Metanephros (tissue), 1 donor: ENCODE measurements around the gene CLCN7. TPM values are rescaled to one million over a fixed set of nuclear protein-coding genes. Genes with fewer than 3 reads are reported as not detected.

ENCODE experiments used
- total RNA-seq: library from RNA; depleted of rRNA; stranded (reverse); fragments of >200 nt; gene quantifications from one replicate; pipeline ENCODE4 v1.2.3, GENCODE V29; 2014

CLCN7 gene
- total RNA-seq, result 107 TPM

GRCh38 chr16:1474796-1475551, at the start of gene CLCN7:
CLCN7 (minus strand) TSS chr16:1475028; CDS start chr16:1474974, 54 bp downstream.

GRCh38 chr16:1492923-1493745, 18.3 kb upstream of the CLCN7 start, which contains the start of gene TELO2:
TELO2 (plus strand) TSS chr16:1493360; CDS start chr16:1494282, 922 bp downstream.

GRCh38 chr16:1488619-1489018, 13.8 kb upstream of the CLCN7 start, which contains the start of gene PTX4:
PTX4 (minus strand) TSS chr16:1488944; CDS start chr16:1488909, 35 bp downstream.

GRCh38 chr16:1443980-1444729, 30.7 kb downstream of the CLCN7 start, which contains the start of gene CCDC154:
CCDC154 (minus strand) TSS chr16:1444556; CDS start chr16:1444322, 234 bp downstream.

GRCh38 chr16:1430759-1431496, 43.9 kb downstream of the CLCN7 start, which contains the start of gene PERCC1:
PERCC1 (plus strand) TSS chr16:1431078; CDS start chr16:1432594, 1,516 bp downstream.

GRCh38 chr16:1414532-1415260, 60.1 kb downstream of the CLCN7 start, which contains the start of gene UNKL:
UNKL (minus strand) TSS chr16:1414704; CDS start chr16:1414691, 13 bp downstream.

Other genes starting within 250 kb of the CLCN7 start
- not detected for gene TPSG1, start 249.8 kb downstream of the CLCN7 start, total RNA-seq
- gene TPSB2, start 244.8 kb downstream of the CLCN7 start, total RNA-seq, result 0.47 TPM
- 0.99 TPM for gene TPSAB1, start 234.3 kb downstream of the CLCN7 start, total RNA-seq
- gene TPSD1, start 219.0 kb downstream of the CLCN7 start, total RNA-seq, result not detected
- gene UBE2I, start 165.4 kb downstream of the CLCN7 start, total RNA-seq, result 72.6 TPM
- 12.2 TPM for gene BAIAP3, start 141.4 kb downstream of the CLCN7 start, total RNA-seq
- 50.7 TPM for gene TSR3, start 123.2 kb downstream of the CLCN7 start, total RNA-seq
- gene GNPTG, start 123.1 kb downstream of the CLCN7 start, total RNA-seq, result 50.2 TPM
- 43.6 TPM for gene UNKL, start 60.3 kb downstream of the CLCN7 start, total RNA-seq
- 12.5 TPM for gene UQCC4, start 54.3 kb downstream of the CLCN7 start, total RNA-seq
- not detected for gene PERCC1, start 44.0 kb downstream of the CLCN7 start, total RNA-seq
- 2.2 TPM for gene CCDC154, start 30.5 kb downstream of the CLCN7 start, total RNA-seq
- 0.18 TPM for gene PTX4, start 13.9 kb upstream of the CLCN7 start, total RNA-seq
- gene TELO2, start 18.3 kb upstream of the CLCN7 start, total RNA-seq, result 48.3 TPM
- 27.7 TPM for gene TMEM204, start 58.6 kb upstream of the CLCN7 start, total RNA-seq
- 68.0 TPM for gene IFT140, start 137.0 kb upstream of the CLCN7 start, total RNA-seq
- 17.2 TPM for gene CRAMP1, start 137.3 kb upstream of the CLCN7 start, total RNA-seq
- 44.8 TPM for gene JPT2, start 203.3 kb upstream of the CLCN7 start, total RNA-seq
- 65.9 TPM for gene MAPK8IP3, start 231.2 kb upstream of the CLCN7 start, total RNA-seq